HG03103 (cell line): ENCODE data around the gene TCEAL6.
"Not testable (repeated sequence)": the region's sequence is repeated elsewhere in the genome, so short reads cannot be mapped to it uniquely, and the experiment has no call there.

Source experiments
- ATAC-seq: cut with Tn5 transposase; IDR thresholded peaks from one replicate; pipeline ENCODE4 v1.9.1; 2021; ENCODE audit warnings: low read depth; ENCODE audit not compliant: unreplicated experiment

The TCEAL6 gene

GRCh38 chrX:102142274-102142673 is at the start of gene TCEAL6:
TSS of gene TCEAL6 (minus strand) at chrX:102142481.
- ATAC-seq: not testable (repeated sequence)

GRCh38 chrX:102185967-102186720 is 43.9 kb upstream of the TCEAL6 start:
- ATAC-seq: no peak

GRCh38 chrX:102155806-102156179 is 13.5 kb upstream of the TCEAL6 start, which contains the start of gene BEX5:
TSS of gene BEX5 (minus strand) at chrX:102155977. CDS start at chrX:102154265, 1,712 bp downstream.
- peak; percentile 92 for ATAC-seq

- peak; percentile 30 for ATAC-seq
Measured at GRCh38 chrX:102154900-102155805, 12.9 kb upstream of the TCEAL6 start.

GRCh38 chrX:102154218-102154860 is 12.1 kb upstream of the TCEAL6 start:
- ATAC-seq: no peak

GRCh38 chrX:102141631-102142030 is 650 bp downstream of the TCEAL6 start:
- ATAC-seq: not testable (repeated sequence)

GRCh38 chrX:102140876-102141275 is 1.4 kb downstream of the TCEAL6 start:
- not testable (repeated sequence) for ATAC-seq

- no peak for ATAC-seq
Measured at GRCh38 chrX:102138064-102138463, 4.2 kb downstream of the TCEAL6 start.

- ATAC-seq: no peak
Measured at GRCh38 chrX:102129473-102129872, 12.8 kb downstream of the TCEAL6 start.

GRCh38 chrX:102126863-102127262 is 15.4 kb downstream of the TCEAL6 start:
- no peak for ATAC-seq

GRCh38 chrX:102126080-102126818 is 16.0 kb downstream of the TCEAL6 start:
- ATAC-seq: not testable (repeated sequence)

- ATAC-seq: not testable (repeated sequence)
Measured at GRCh38 chrX:102125436-102125835, 16.8 kb downstream of the TCEAL6 start, which contains the start of gene TCEAL2. TSS of gene TCEAL2 (plus strand) at chrX:102125679. CDS start at chrX:102126831, 1,152 bp downstream.

- not testable (repeated sequence) for ATAC-seq
Measured at GRCh38 chrX:102125014-102125413, 17.3 kb downstream of the TCEAL6 start.

- ATAC-seq: no peak
Measured at GRCh38 chrX:102115748-102116147, 26.5 kb downstream of the TCEAL6 start.

GRCh38 chrX:102113367-102113766 is 28.9 kb downstream of the TCEAL6 start:
- ATAC-seq: no peak
